ENCODE data around the gene SDC3.

SDC3 gene

GRCh38 chr1:30928171-30928570 lies 19.6 kb upstream of the SDC3 start:
- no peak for DNase-seq

- DNase-seq, result no peak
Measured at GRCh38 chr1:30927448-30927847, 18.9 kb upstream of the SDC3 start.

- DNase-seq, result peak; percentile 46
Measured at GRCh38 chr1:30923597-30923996, 15.0 kb upstream of the SDC3 start.

GRCh38 chr1:30920827-30921226 lies 12.3 kb upstream of the SDC3 start:
- no peak for DNase-seq

GRCh38 chr1:30919025-30919881 lies 10.7 kb upstream of the SDC3 start:
- peak; percentile 75 for DNase-seq

GRCh38 chr1:30916296-30916695 lies 7.7 kb upstream of the SDC3 start:
- no peak for DNase-seq

GRCh38 chr1:30915491-30916230 lies 7.1 kb upstream of the SDC3 start:
- DNase-seq, result no peak

- no peak for DNase-seq
Measured at GRCh38 chr1:30914931-30915330, 6.4 kb upstream of the SDC3 start.

- no peak for DNase-seq
Measured at GRCh38 chr1:30914587-30914922, 6.0 kb upstream of the SDC3 start.

GRCh38 chr1:30912913-30913652 lies 4.5 kb upstream of the SDC3 start:
- no peak for DNase-seq

- no peak for DNase-seq
Measured at GRCh38 chr1:30912224-30912623, 3.7 kb upstream of the SDC3 start.

GRCh38 chr1:30911059-30911954 lies 2.7 kb upstream of the SDC3 start:
- peak; percentile 84 for DNase-seq

- no peak for DNase-seq
Measured at GRCh38 chr1:30909365-30910068, 959 bp upstream of the SDC3 start.

- no peak for DNase-seq
Measured at GRCh38 chr1:30908316-30908695, 252 bp downstream of the SDC3 start.

GRCh38 chr1:30907481-30908315 lies 860 bp downstream of the SDC3 start:
- no peak for DNase-seq

GRCh38 chr1:30906631-30907441 lies 1.7 kb downstream of the SDC3 start:
- no peak for DNase-seq

- DNase-seq, result no peak
Measured at GRCh38 chr1:30905916-30906620, 2.5 kb downstream of the SDC3 start.

- DNase-seq, result no peak
Measured at GRCh38 chr1:30905403-30905802, 3.2 kb downstream of the SDC3 start.

- DNase-seq, result no peak
Measured at GRCh38 chr1:30904962-30905335, 3.6 kb downstream of the SDC3 start.
